ENCODE data around the gene ERC2.

DNA sequence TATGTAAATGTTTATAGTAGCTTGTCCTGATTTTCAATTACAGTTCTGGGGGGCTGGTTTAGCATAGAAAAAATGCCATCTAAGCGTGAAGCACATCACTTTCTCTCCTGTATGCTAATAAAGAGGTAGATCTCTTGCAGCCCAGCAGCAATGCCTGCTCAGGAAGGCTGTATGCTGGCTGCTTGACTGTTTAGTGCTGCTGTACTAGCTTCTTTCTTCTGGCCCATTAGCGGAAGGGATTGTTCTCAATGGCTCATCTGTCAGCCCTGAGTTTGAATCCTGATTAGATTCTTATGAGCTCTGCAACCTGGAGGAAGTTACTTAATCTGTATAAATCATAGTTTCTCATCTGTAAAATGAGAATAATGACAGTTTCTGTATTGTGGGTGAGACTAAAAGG, 478.9 kb downstream of the ERC2 start:
- TF ChIP-seq, protein P1, sequence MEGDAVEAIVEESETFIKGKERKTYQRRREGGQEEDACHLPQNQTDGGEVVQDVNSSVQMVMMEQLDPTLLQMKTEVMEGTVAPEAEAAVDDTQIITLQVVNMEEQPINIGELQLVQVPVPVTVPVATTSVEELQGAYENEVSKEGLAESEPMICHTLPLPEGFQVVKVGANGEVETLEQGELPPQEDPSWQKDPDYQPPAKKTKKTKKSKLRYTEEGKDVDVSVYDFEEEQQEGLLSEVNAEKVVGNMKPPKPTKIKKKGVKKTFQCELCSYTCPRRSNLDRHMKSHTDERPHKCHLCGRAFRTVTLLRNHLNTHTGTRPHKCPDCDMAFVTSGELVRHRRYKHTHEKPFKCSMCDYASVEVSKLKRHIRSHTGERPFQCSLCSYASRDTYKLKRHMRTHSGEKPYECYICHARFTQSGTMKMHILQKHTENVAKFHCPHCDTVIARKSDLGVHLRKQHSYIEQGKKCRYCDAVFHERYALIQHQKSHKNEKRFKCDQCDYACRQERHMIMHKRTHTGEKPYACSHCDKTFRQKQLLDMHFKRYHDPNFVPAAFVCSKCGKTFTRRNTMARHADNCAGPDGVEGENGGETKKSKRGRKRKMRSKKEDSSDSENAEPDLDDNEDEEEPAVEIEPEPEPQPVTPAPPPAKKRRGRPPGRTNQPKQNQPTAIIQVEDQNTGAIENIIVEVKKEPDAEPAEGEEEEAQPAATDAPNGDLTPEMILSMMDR (IDR thresholded peaks at IDR 0.05; ENCODE audit: insufficient read depth, low read depth, low read length), result no peak
- TF ChIP-seq EZH2 (IDR thresholded peaks at IDR 0.05; ENCODE audit: insufficient read depth, low read length), result no peak

All from astrocyte (in vitro differentiated cells and primary cell).